HG03457 (cell line): ENCODE results near the gene EDIL3.

Experiments used
- ATAC-seq: cut with Tn5 transposase; IDR thresholded peaks from one replicate; pipeline ENCODE4 v1.9.1; 2021; ENCODE audit warnings: moderate number of reproducible peaks; ENCODE audit not compliant: unreplicated experiment

The EDIL3 gene

GRCh38 chr5:84384604-84385575 lies at the start of gene EDIL3:
EDIL3 (minus strand) TSS chr5:84384880; CDS start chr5:84384374, 506 bp downstream.
- no peak for ATAC-seq

- ATAC-seq = no peak
Measured at GRCh38 chr5:84433461-84433860, 48.8 kb upstream of the EDIL3 start.

GRCh38 chr5:84430863-84431663 lies 46.4 kb upstream of the EDIL3 start:
- ATAC-seq = no peak

GRCh38 chr5:84430079-84430478 lies 45.4 kb upstream of the EDIL3 start:
- ATAC-seq = no peak

GRCh38 chr5:84425365-84425881 lies 40.7 kb upstream of the EDIL3 start:
- no peak for ATAC-seq

GRCh38 chr5:84419742-84420141 lies 35.1 kb upstream of the EDIL3 start:
- no peak for ATAC-seq

- ATAC-seq = no peak
Measured at GRCh38 chr5:84411832-84412605, 27.3 kb upstream of the EDIL3 start.

- ATAC-seq = no peak
Measured at GRCh38 chr5:84406111-84406510, 21.4 kb upstream of the EDIL3 start.

- no peak for ATAC-seq
Measured at GRCh38 chr5:84403773-84404172, 19.1 kb upstream of the EDIL3 start.

GRCh38 chr5:84397385-84397784 lies 12.7 kb upstream of the EDIL3 start:
- ATAC-seq = no peak

- ATAC-seq = no peak
Measured at GRCh38 chr5:84393969-84394368, 9.3 kb upstream of the EDIL3 start.

GRCh38 chr5:84392836-84393235 lies 8.2 kb upstream of the EDIL3 start:
- ATAC-seq = no peak

GRCh38 chr5:84385705-84386104 lies 1.0 kb upstream of the EDIL3 start:
- no peak for ATAC-seq

GRCh38 chr5:84383816-84384603 lies 670 bp downstream of the EDIL3 start:
- no peak for ATAC-seq

- no peak for ATAC-seq
Measured at GRCh38 chr5:84383296-84383815, 1.3 kb downstream of the EDIL3 start.

GRCh38 chr5:84382363-84383295 lies 2.1 kb downstream of the EDIL3 start:
- ATAC-seq = no peak

GRCh38 chr5:84381502-84382362 lies 2.9 kb downstream of the EDIL3 start:
- ATAC-seq = no peak

GRCh38 chr5:84379749-84380148 lies 4.9 kb downstream of the EDIL3 start:
- no peak for ATAC-seq
